Measurements from ENCODE around the gene RSU1. TPM values are rescaled to one million over a fixed set of nuclear protein-coding genes. Genes with fewer than 3 reads are reported as not detected.
A peak's percentile ranks its signal among the peaks of the same experiment; 100 is the strongest.

The RSU1 gene
- total and polyA plus RNA-seq, 12 donors = 25.5 to 74.2 (median 48.3) TPM

- TF ChIP-seq, protein P1, sequence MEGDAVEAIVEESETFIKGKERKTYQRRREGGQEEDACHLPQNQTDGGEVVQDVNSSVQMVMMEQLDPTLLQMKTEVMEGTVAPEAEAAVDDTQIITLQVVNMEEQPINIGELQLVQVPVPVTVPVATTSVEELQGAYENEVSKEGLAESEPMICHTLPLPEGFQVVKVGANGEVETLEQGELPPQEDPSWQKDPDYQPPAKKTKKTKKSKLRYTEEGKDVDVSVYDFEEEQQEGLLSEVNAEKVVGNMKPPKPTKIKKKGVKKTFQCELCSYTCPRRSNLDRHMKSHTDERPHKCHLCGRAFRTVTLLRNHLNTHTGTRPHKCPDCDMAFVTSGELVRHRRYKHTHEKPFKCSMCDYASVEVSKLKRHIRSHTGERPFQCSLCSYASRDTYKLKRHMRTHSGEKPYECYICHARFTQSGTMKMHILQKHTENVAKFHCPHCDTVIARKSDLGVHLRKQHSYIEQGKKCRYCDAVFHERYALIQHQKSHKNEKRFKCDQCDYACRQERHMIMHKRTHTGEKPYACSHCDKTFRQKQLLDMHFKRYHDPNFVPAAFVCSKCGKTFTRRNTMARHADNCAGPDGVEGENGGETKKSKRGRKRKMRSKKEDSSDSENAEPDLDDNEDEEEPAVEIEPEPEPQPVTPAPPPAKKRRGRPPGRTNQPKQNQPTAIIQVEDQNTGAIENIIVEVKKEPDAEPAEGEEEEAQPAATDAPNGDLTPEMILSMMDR (IDR thresholded peaks at IDR 0.05) = no peak
- intact Hi-C loops (cut with DNase I) = no loop called here
- DNase-seq (no peak), ATAC-seq (no peak)
- Histone ChIP-seq H3K9me3 (peaks cover 0 to 25% (median 0%) of the 10 kb centered on the region in 11 donors), H3K4me1 (no peaks in the 10 kb centered on the region), H3K4me3 (no peak overlapping the region), H3K27me3 (no peaks in the 10 kb centered on the region), H3K36me3 (peaks cover 0 to 57% (median 0%) of the 10 kb centered on the region in 9 donors), H3K27ac (no peak overlapping the region)
These were observed 84.8 kb downstream of the RSU1 start for GRCh38 chr10:16732376-16732775.

- no peak overlapping the region for H3K27ac ChIP-seq
- DNase-seq (no peak), ATAC-seq (no peak)
- peaks cover 0 to 9% (median 0%) of the 10 kb centered on the region in 11 donors for H3K9me3 ChIP-seq
- H3K27me3 ChIP-seq = no peaks in the 10 kb centered on the region
- WGBS, 2 donors = 96 to 97% methylated on average over 5 of the region's 5 CpGs
- intact Hi-C loops (cut with DNase I) = no loop called here
- peaks cover 0 to 46% (median 0%) of the 10 kb centered on the region in 9 donors for H3K36me3 ChIP-seq
- H3K4me3 ChIP-seq = no peak overlapping the region
- peaks cover 0 to 3% (median 0%) of the 10 kb centered on the region in 9 donors for H3K4me1 ChIP-seq
- TF ChIP-seq, protein P1 (IDR thresholded peaks at IDR 0.05) = no peak
These were observed 89.0 kb downstream of the RSU1 start for GRCh38 chr10:16728266-16728665.

DNA sequence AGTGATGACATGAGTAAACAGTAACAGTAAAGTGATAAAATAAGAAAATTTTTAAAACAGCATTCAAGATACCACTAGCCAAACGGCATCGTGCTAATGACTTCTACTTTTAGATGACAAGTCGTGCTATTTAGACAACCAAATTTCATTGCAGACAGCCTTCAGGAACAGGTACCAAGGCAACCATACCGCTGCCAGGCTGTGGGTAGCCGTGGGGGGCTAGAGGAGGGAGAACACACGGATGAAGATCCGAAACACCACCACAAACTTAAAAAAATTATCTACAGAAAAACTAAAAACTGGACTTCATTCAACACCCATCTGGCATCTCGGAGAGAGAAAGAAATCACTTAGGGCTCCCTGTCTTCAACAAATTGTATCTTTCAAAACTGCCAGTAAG lies 89.6 kb downstream of the RSU1 start:
- H3K4me3 ChIP-seq = no peak overlapping the region
- H3K27me3 ChIP-seq = no peaks in the 10 kb centered on the region
- ATAC-seq (no peak), DNase-seq (no peak)
- peaks cover 0 to 3% (median 0%) of the 10 kb centered on the region in 9 donors for H3K4me1 ChIP-seq
- peaks cover 0 to 49% (median 0%) of the 10 kb centered on the region in 9 donors for H3K36me3 ChIP-seq
- peaks cover 0 to 9% (median 0%) of the 10 kb centered on the region in 11 donors for H3K9me3 ChIP-seq
- 92 to 94% methylated on average over 8 of the region's 8 CpGs for WGBS, 2 donors
- TF ChIP-seq, protein P1 (IDR thresholded peaks at IDR 0.05) = no peak
- H3K27ac ChIP-seq = no peak overlapping the region
- intact Hi-C loops (cut with DNase I) = no loop called here

DNA sequence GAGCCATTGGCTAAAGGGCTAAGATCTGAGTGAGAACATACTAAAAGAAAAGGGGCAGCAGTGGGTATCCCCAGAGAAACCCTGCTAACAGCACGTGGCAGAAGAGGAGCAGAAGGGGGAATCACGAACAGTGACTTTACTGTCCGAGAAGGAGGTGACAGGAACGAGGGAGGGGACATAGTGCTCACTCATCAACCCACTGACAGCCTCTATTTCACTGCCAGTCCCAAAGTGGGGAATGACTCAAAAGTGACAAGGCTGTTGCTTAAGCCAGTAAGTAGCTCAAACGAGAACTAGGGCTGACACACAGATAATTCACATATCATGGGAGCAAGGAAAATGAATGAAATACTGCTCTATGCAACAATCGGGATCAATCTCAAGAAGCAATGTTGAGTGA lies 92.7 kb downstream of the RSU1 start:
- Histone ChIP-seq H3K9me3 (peaks cover 0 to 9% (median 0%) of the 10 kb centered on the region in 11 donors), H3K27me3 (no peaks in the 10 kb centered on the region), H3K4me3 (no peak overlapping the region), H3K36me3 (peaks cover 0 to 35% (median 0%) of the 10 kb centered on the region in 9 donors), H3K4me1 (peaks cover 0 to 4% (median 0%) of the 10 kb centered on the region in 9 donors), H3K27ac (peak overlapping the region in 1 of 10 donors; percentile 5)
- intact Hi-C loops (cut with DNase I) = no loop called here
- 57 to 63% methylated on average over 6 of the region's 6 CpGs for WGBS, 2 donors
- no peak for DNase-seq
- TF ChIP-seq, protein P1 (IDR thresholded peaks at IDR 0.05) = no peak
- ATAC-seq = peak in 3 of 8 donors; percentile 64 to 94 (median 70)
